ENCODE results near the gene GPR107. TPM values are rescaled to one million over a fixed set of nuclear protein-coding genes. Genes with fewer than 3 reads are reported as not detected.

Gene GPR107
- total RNA-seq, 1 donor from 2014 or later: 24.9 TPM

GRCh38 chr9:130107955-130108354, 54.2 kb downstream of the GPR107 start:
- peaks cover 46% of the 10 kb centered on the region for H3K36me3 Mint-ChIP-seq (ENCODE audit: low read depth)
- intact Hi-C loops (cut with micrococcal nuclease): loop anchor here (1.0 to 5.0 kb wide), 4 partner anchors 20 to 574 kb away; no protein-coding TSS in a partner anchor
- peak overlapping the region; percentile 71 for H3K27ac Mint-ChIP-seq
- DNase-seq (ENCODE audit: low spot score): no peak
- peak overlapping the region; percentile 28 for H3K4me3 Mint-ChIP-seq
- H3K27me3 Mint-ChIP-seq (ENCODE audit: insufficient read depth): no peaks in the 10 kb centered on the region
- peaks cover 32% of the 10 kb centered on the region for H3K4me1 Mint-ChIP-seq (ENCODE audit: low read depth)
- no peaks in the 10 kb centered on the region for H3K9me3 Mint-ChIP-seq

- Mint-ChIP-seq H3K27ac (no peak overlapping the region), H3K4me3 (no peak overlapping the region)
- intact Hi-C loops (cut with micrococcal nuclease): no loop called here
These were observed 56.5 kb downstream of the GPR107 start for GRCh38 chr9:130110166-130110565.

GRCh38 chr9:130110596-130111021, 56.9 kb downstream of the GPR107 start:
- Mint-ChIP-seq H3K4me3 (no peak overlapping the region), H3K27me3 (ENCODE audit: insufficient read depth) (no peaks in the 10 kb centered on the region), H3K9me3 (no peaks in the 10 kb centered on the region), H3K36me3 (ENCODE audit: low read depth) (peaks cover 34% of the 10 kb centered on the region), H3K4me1 (ENCODE audit: low read depth) (peaks cover 32% of the 10 kb centered on the region), H3K27ac (no peak overlapping the region)
- DNase-seq (ENCODE audit: low spot score): no peak
- intact Hi-C loops (cut with micrococcal nuclease): no loop called here

More at GRCh38 chr9:130110166-130110565, 56.5 kb downstream of the GPR107 start:
- no peak for DNase-seq (ENCODE audit: low spot score)
- Mint-ChIP-seq H3K27me3 (ENCODE audit: insufficient read depth) (no peaks in the 10 kb centered on the region), H3K4me1 (ENCODE audit: low read depth) (peaks cover 32% of the 10 kb centered on the region), H3K9me3 (no peaks in the 10 kb centered on the region), H3K36me3 (ENCODE audit: low read depth) (peaks cover 36% of the 10 kb centered on the region)

GRCh38 chr9:130111786-130112537, 58.3 kb downstream of the GPR107 start:
- no peaks in the 10 kb centered on the region for H3K27me3 Mint-ChIP-seq (ENCODE audit: insufficient read depth)
- peaks cover 29% of the 10 kb centered on the region for H3K4me1 Mint-ChIP-seq (ENCODE audit: low read depth)
- peak overlapping the region; percentile 62 for H3K27ac Mint-ChIP-seq
- H3K36me3 Mint-ChIP-seq (ENCODE audit: low read depth): peaks cover 26% of the 10 kb centered on the region
- no peaks in the 10 kb centered on the region for H3K9me3 Mint-ChIP-seq
- DNase-seq (ENCODE audit: low spot score): no peak
- H3K4me3 Mint-ChIP-seq: no peak overlapping the region
- intact Hi-C loops (cut with micrococcal nuclease): no loop called here

- no peak overlapping the region for H3K4me3 Mint-ChIP-seq
- intact Hi-C loops (cut with micrococcal nuclease): no loop called here
- peaks cover 22% of the 10 kb centered on the region for H3K4me1 Mint-ChIP-seq (ENCODE audit: low read depth)
- no peak for DNase-seq (ENCODE audit: low spot score)
- H3K9me3 Mint-ChIP-seq: no peaks in the 10 kb centered on the region
- peaks cover 19% of the 10 kb centered on the region for H3K36me3 Mint-ChIP-seq (ENCODE audit: low read depth)
- H3K27me3 Mint-ChIP-seq (ENCODE audit: insufficient read depth): no peaks in the 10 kb centered on the region
- no peak overlapping the region for H3K27ac Mint-ChIP-seq
These were observed 58.9 kb downstream of the GPR107 start for GRCh38 chr9:130112538-130113151.

GRCh38 chr9:130114741-130115140, 61.0 kb downstream of the GPR107 start:
- DNase-seq (ENCODE audit: low spot score): no peak
- Mint-ChIP-seq H3K4me1 (ENCODE audit: low read depth) (peaks cover 19% of the 10 kb centered on the region), H3K4me3 (no peak overlapping the region), H3K9me3 (no peaks in the 10 kb centered on the region), H3K36me3 (ENCODE audit: low read depth) (peaks cover 16% of the 10 kb centered on the region), H3K27ac (no peak overlapping the region), H3K27me3 (ENCODE audit: insufficient read depth) (no peaks in the 10 kb centered on the region)
- intact Hi-C loops (cut with micrococcal nuclease): no loop called here

- no peak overlapping the region for H3K4me3 Mint-ChIP-seq
- no peaks in the 10 kb centered on the region for H3K27me3 Mint-ChIP-seq (ENCODE audit: insufficient read depth)
- H3K27ac Mint-ChIP-seq: no peak overlapping the region
- intact Hi-C loops (cut with micrococcal nuclease): no loop called here
- H3K36me3 Mint-ChIP-seq (ENCODE audit: low read depth): peaks cover 18% of the 10 kb centered on the region
- H3K9me3 Mint-ChIP-seq: no peaks in the 10 kb centered on the region
- H3K4me1 Mint-ChIP-seq (ENCODE audit: low read depth): peaks cover 10% of the 10 kb centered on the region
- no peak for DNase-seq (ENCODE audit: low spot score)
These were observed 62.6 kb downstream of the GPR107 start for GRCh38 chr9:130116346-130116745.

GRCh38 chr9:130117376-130117775, 63.7 kb downstream of the GPR107 start:
- H3K27me3 Mint-ChIP-seq (ENCODE audit: insufficient read depth): no peaks in the 10 kb centered on the region
- intact Hi-C loops (cut with micrococcal nuclease): no loop called here

GRCh38 chr9:130117816-130118632, 64.3 kb downstream of the GPR107 start:
- H3K4me1 Mint-ChIP-seq (ENCODE audit: low read depth): no peaks in the 10 kb centered on the region
- intact Hi-C loops (cut with micrococcal nuclease): no loop called here
- no peak overlapping the region for H3K27ac Mint-ChIP-seq
- H3K9me3 Mint-ChIP-seq: no peaks in the 10 kb centered on the region
- H3K27me3 Mint-ChIP-seq (ENCODE audit: insufficient read depth): no peaks in the 10 kb centered on the region
- no peak for DNase-seq (ENCODE audit: low spot score)
- no peak overlapping the region for H3K4me3 Mint-ChIP-seq
- peaks cover 17% of the 10 kb centered on the region for H3K36me3 Mint-ChIP-seq (ENCODE audit: low read depth)

More at GRCh38 chr9:130117376-130117775, 63.7 kb downstream of the GPR107 start:
- DNase-seq (ENCODE audit: low spot score): no peak
- Mint-ChIP-seq H3K27ac (no peak overlapping the region), H3K4me1 (ENCODE audit: low read depth) (no peaks in the 10 kb centered on the region), H3K36me3 (ENCODE audit: low read depth) (peaks cover 17% of the 10 kb centered on the region), H3K4me3 (no peak overlapping the region), H3K9me3 (no peaks in the 10 kb centered on the region)

GRCh38 chr9:130118841-130119518, 65.3 kb downstream of the GPR107 start:
- intact Hi-C loops (cut with micrococcal nuclease): no loop called here
- no peak overlapping the region for H3K4me3 Mint-ChIP-seq
- no peaks in the 10 kb centered on the region for H3K4me1 Mint-ChIP-seq (ENCODE audit: low read depth)
- peaks cover 17% of the 10 kb centered on the region for H3K36me3 Mint-ChIP-seq (ENCODE audit: low read depth)
- no peak for DNase-seq (ENCODE audit: low spot score)
- H3K27ac Mint-ChIP-seq: no peak overlapping the region
- H3K9me3 Mint-ChIP-seq: no peaks in the 10 kb centered on the region
- H3K27me3 Mint-ChIP-seq (ENCODE audit: insufficient read depth): no peaks in the 10 kb centered on the region

GRCh38 chr9:130119519-130120298, 66.0 kb downstream of the GPR107 start:
- DNase-seq (ENCODE audit: low spot score): no peak
- H3K4me1 Mint-ChIP-seq (ENCODE audit: low read depth): no peaks in the 10 kb centered on the region
- no peak overlapping the region for H3K4me3 Mint-ChIP-seq
- H3K36me3 Mint-ChIP-seq (ENCODE audit: low read depth): peaks cover 19% of the 10 kb centered on the region
- H3K27ac Mint-ChIP-seq: no peak overlapping the region
- no peaks in the 10 kb centered on the region for H3K27me3 Mint-ChIP-seq (ENCODE audit: insufficient read depth)
- intact Hi-C loops (cut with micrococcal nuclease): no loop called here
- no peaks in the 10 kb centered on the region for H3K9me3 Mint-ChIP-seq

GRCh38 chr9:130120299-130120587, 66.5 kb downstream of the GPR107 start:
- Mint-ChIP-seq H3K27ac (no peak overlapping the region), H3K4me1 (ENCODE audit: low read depth) (no peaks in the 10 kb centered on the region), H3K36me3 (ENCODE audit: low read depth) (peaks cover 17% of the 10 kb centered on the region), H3K27me3 (ENCODE audit: insufficient read depth) (no peaks in the 10 kb centered on the region), H3K4me3 (no peak overlapping the region), H3K9me3 (no peaks in the 10 kb centered on the region)
- DNase-seq (ENCODE audit: low spot score): no peak
- intact Hi-C loops (cut with micrococcal nuclease): no loop called here

Measured in activated T-helper 1 cell treated with anti-CD3 and anti-CD28 coated beads, Interleukin-12 subunit alpha, Interleukin-12 subunit beta, Interleukin-2, Interleukin-4 antibody, amounts not matched to agents 30 ng/mL and 10 ng/mL and 1 ng/mL, durations not matched to agents 14 hours and 24 hours and 36 hours (primary cell).